NCI-H526 treated with DMSO at 0.1 percent for 48 hours (cell line): Measurements from ENCODE around the gene HOXA5.

Source experiments
- DNase-seq: peaks from one replicate; lab custom pipeline; 2025; lab: John Stamatoyannopoulos, UW

Gene HOXA5

GRCh38 chr7:27106181-27106900 lies 37.1 kb downstream of the HOXA5 start:
- DNase-seq = no peak

GRCh38 chr7:27105301-27106031 lies 38.0 kb downstream of the HOXA5 start:
- no peak for DNase-seq

- DNase-seq = no peak
Measured at GRCh38 chr7:27104341-27105058, 39.0 kb downstream of the HOXA5 start.

- no peak for DNase-seq
Measured at GRCh38 chr7:27103489-27104226, 39.8 kb downstream of the HOXA5 start.

GRCh38 chr7:27102581-27103442 lies 40.7 kb downstream of the HOXA5 start, which contains the start of gene HOXA2:
HOXA2 (minus strand) TSS chr7:27102683; CDS start chr7:27102500, 183 bp downstream.
- DNase-seq = no peak

GRCh38 chr7:27101957-27102580 lies 41.4 kb downstream of the HOXA5 start:
- DNase-seq = no peak

GRCh38 chr7:27101171-27101956 lies 42.1 kb downstream of the HOXA5 start:
- DNase-seq = no peak

GRCh38 chr7:27100694-27101170 lies 42.7 kb downstream of the HOXA5 start:
- DNase-seq = no peak

GRCh38 chr7:27099453-27100370 lies 43.8 kb downstream of the HOXA5 start:
- no peak for DNase-seq

GRCh38 chr7:27098578-27099451 lies 44.7 kb downstream of the HOXA5 start:
- no peak for DNase-seq

- DNase-seq = no peak
Measured at GRCh38 chr7:27097686-27098577, 45.5 kb downstream of the HOXA5 start.

- no peak for DNase-seq
Measured at GRCh38 chr7:27096768-27097514, 46.5 kb downstream of the HOXA5 start.

- peak; percentile 94 for DNase-seq
Measured at GRCh38 chr7:27095897-27096767, 47.3 kb downstream of the HOXA5 start, which contains the start of gene HOXA1. HOXA1 (minus strand) TSS chr7:27096000; CDS start chr7:27095912, 88 bp downstream.

GRCh38 chr7:27095050-27095896 lies 48.2 kb downstream of the HOXA5 start:
- DNase-seq = no peak
